Transverse colon (tissue), 4 donors: Measurements from ENCODE around the gene AFTPH. TPM values are rescaled to one million over a fixed set of nuclear protein-coding genes. Genes with fewer than 3 reads are reported as not detected.

ENCODE experiments used
- DNase-seq: peaks from one replicate; pipeline ENCODE4 v3.0.0-alpha.2; 2019
- H3K27ac ChIP-seq, 4 donors: fragments of 200-600 bp; sonication (generic); 2 replicates each; pipeline ENCODE4 v1.5.1; 2016 to 2018; ENCODE audit warnings: inconsistent platforms in 4 of 4
- H3K27me3 ChIP-seq: fragments of 200-600 bp; sonication (generic); 2 replicates; pipeline ENCODE4 v1.5.1; 2017; ENCODE audit warnings: inconsistent platforms
- H3K36me3 ChIP-seq, 4 donors: fragments of 200-600 bp; sonication (generic); 2 replicates each; pipeline ENCODE4 v1.5.1; 2017 to 2019; ENCODE audit warnings: inconsistent platforms in 4 of 4
- H3K4me1 ChIP-seq, 4 donors: fragments of 200-600 bp; sonication (generic); 2 replicates each; pipeline ENCODE4 v1.5.1; 2017 to 2020; ENCODE audit warnings: inconsistent platforms in 4 of 4
- H3K4me3 ChIP-seq, 4 donors: fragments of 200-600 bp; sonication (generic); 1 replicate in 1 of 4; 2 replicates in 3 of 4; pipeline versions ENCODE4 v1.5.1 to v1.6.1; 2017 to 2019; ENCODE audit warnings: inconsistent platforms in 4 of 4
- H3K9me3 ChIP-seq, 2 donors: fragments of 200-600 bp; sonication (generic); 2 replicates each; pipeline ENCODE4 v1.5.1; 2017 to 2019; ENCODE audit warnings: inconsistent platforms in 2 of 2
- CTCF ChIP-seq, 5 experiments: fragments of 200-600 bp in 3 of 5; fragments of 450-650 bp in 2 of 5; sonication (generic) in 3 of 5; IDR thresholded peaks; 1 replicate in 2 of 5; 2 replicates in 3 of 5; pipeline ENCODE4 v1.5.1; 2016 to 2017; ENCODE audit warnings: antibody characterized with exemption in 5 of 5, inconsistent platforms in 3 of 5, mild to moderate bottlenecking in 2 of 5, moderate library complexity in 1 of 5
- EP300 ChIP-seq: sonication (generic); formaldehyde crosslinking; IDR thresholded peaks from one replicate; pipeline ENCODE4 v1.6.1; 2017; ENCODE audit warnings: antibody characterized with exemption, low read depth
- POLR2A ChIP-seq: fragments of 450-650 bp; IDR thresholded peaks from one replicate; pipeline ENCODE4 v1.6.1; 2016; ENCODE audit warnings: antibody characterized with exemption, mild to moderate bottlenecking, moderate library complexity
- POLR2AphosphoS5 ChIP-seq, 3 donors: sonication (generic); formaldehyde crosslinking; IDR thresholded peaks; one replicate each; pipeline ENCODE4 v1.6.1; 2016; ENCODE audit warnings: antibody characterized with exemption in 3 of 3
- WGBS, 2 donors: methylation state at CpG; one replicate each; pipeline ENCODE4 v1.1.5; 2018; ENCODE audit warnings: low coverage in 1 of 2; 5-methylcytosine and 5-hydroxymethylcytosine counted together
- in situ Hi-C, 4 donors: fragments of 200-750 bp; cut with MboI; loops; one replicate each; pipeline versions ENCODE4 v1.15.0 to v1.15.1; 2017; ENCODE audit warnings: low sequenced_read_pairs in 3 of 4, low pct_ligation_motif_present in 1 of 4, low pct_unique_long_range_greater_than_20kb in 1 of 4
- intact Hi-C: fragments of 100-400 bp; cut with DNase I; formaldehyde crosslinking; loops from one replicate; pipeline ENCODE4 v1.15.1; 2023; ENCODE audit warnings: low total_unique reads
- total RNA-seq, 4 donors: library from RNA; depleted of rRNA; stranded (reverse); fragments of >200 nt; gene quantifications; one replicate each; pipeline ENCODE4 v1.1.0, GENCODE V29; 2016

AFTPH gene
- total RNA-seq, 4 donors from 2014 or later: 42.3 to 123 (median 70.2) TPM

- no peak for DNase-seq
- intact Hi-C loops: loop anchor here (10.0 kb wide), 1 partner anchor 457 kb away; no protein-coding TSS in a partner anchor
Measured at GRCh38 chr2:64501946-64502345, 22.2 kb upstream of the AFTPH start.

GRCh38 chr2:64502860-64503259, 21.3 kb upstream of the AFTPH start:
- H3K36me3 ChIP-seq: no peaks in the 10 kb centered on the region
- in situ Hi-C loops (no loop called here), intact Hi-C loops (loop anchor here (10.0 kb wide), 1 partner anchor 458 kb away; no protein-coding TSS in a partner anchor)
- no peak overlapping the region for H3K4me3 ChIP-seq
- no peaks in the 10 kb centered on the region for H3K4me1 ChIP-seq
- WGBS, 2 donors: 86 to 87% methylated on average over 3 to 4 of the region's 4 CpGs
- H3K9me3 ChIP-seq: no peaks in the 10 kb centered on the region
- no peak overlapping the region for H3K27ac ChIP-seq
- DNase-seq: no peak
- no peak for TF ChIP-seq CTCF (IDR thresholded peaks at IDR 0.05)
- no peak for TF ChIP-seq POLR2A
- no peak for TF ChIP-seq EP300
- no peak for TF ChIP-seq POLR2AphosphoS5 (IDR thresholded peaks at IDR 0.05)
- no peaks in the 10 kb centered on the region for H3K27me3 ChIP-seq

More at GRCh38 chr2:64501946-64502345, 22.2 kb upstream of the AFTPH start:
- no peak overlapping the region for H3K27ac ChIP-seq
- no peaks in the 10 kb centered on the region for H3K36me3 ChIP-seq
- in situ Hi-C loops: no loop called here
- no peak overlapping the region for H3K4me3 ChIP-seq
- no peaks in the 10 kb centered on the region for H3K4me1 ChIP-seq
- WGBS, 2 donors: 84 to 88% methylated on average over 1 of the region's 1 CpG
- TF ChIP-seq POLR2A (no peak), POLR2AphosphoS5 (IDR thresholded peaks at IDR 0.05) (no peak), CTCF (IDR thresholded peaks at IDR 0.05) (no peak), EP300 (no peak)
- no peaks in the 10 kb centered on the region for H3K27me3 ChIP-seq
- H3K9me3 ChIP-seq: no peaks in the 10 kb centered on the region

- Histone ChIP-seq H3K9me3 (no peaks in the 10 kb centered on the region), H3K27ac (no peak overlapping the region), H3K4me3 (no peak overlapping the region), H3K27me3 (no peaks in the 10 kb centered on the region), H3K36me3 (no peaks in the 10 kb centered on the region), H3K4me1 (no peaks in the 10 kb centered on the region)
- DNase-seq: no peak
- intact Hi-C loops: loop anchor here (10.0 kb wide), 1 partner anchor 460 kb away; no protein-coding TSS in a partner anchor
- WGBS, 2 donors: 79 to 88% methylated on average over 3 to 16 of the region's 16 CpGs
- in situ Hi-C loops: no loop called here
- TF ChIP-seq POLR2AphosphoS5 (IDR thresholded peaks at IDR 0.05): no peak
- no peak for TF ChIP-seq CTCF (IDR thresholded peaks at IDR 0.05)
- no peak for TF ChIP-seq EP300
- no peak for TF ChIP-seq POLR2A
Measured at GRCh38 chr2:64504774-64505720, 19.1 kb upstream of the AFTPH start.

- in situ Hi-C loops: no loop called here
Measured at GRCh38 chr2:64506686-64507085, 17.4 kb upstream of the AFTPH start.

More at GRCh38 chr2:64506686-64507085, 17.4 kb upstream of the AFTPH start:
- Histone ChIP-seq H3K27ac (no peak overlapping the region), H3K36me3 (no peaks in the 10 kb centered on the region), H3K4me3 (no peak overlapping the region), H3K27me3 (no peaks in the 10 kb centered on the region), H3K4me1 (no peaks in the 10 kb centered on the region), H3K9me3 (no peaks in the 10 kb centered on the region)
- intact Hi-C loops: loop anchor here (10.0 kb wide), 1 partner anchor 462 kb away; no protein-coding TSS in a partner anchor
- no peak for DNase-seq
- TF ChIP-seq EP300: no peak
- no peak for TF ChIP-seq POLR2AphosphoS5 (IDR thresholded peaks at IDR 0.05)
- TF ChIP-seq CTCF (IDR thresholded peaks at IDR 0.05): no peak
- no peak for TF ChIP-seq POLR2A
- 78 to 85% methylated on average over 2 of the region's 2 CpGs for WGBS, 2 donors
